HUDEP-2 (cell line): ENCODE measurements around the gene ATG9A.

ENCODE experiments used
- DNase-seq, 76 experiments: peaks; one replicate each; lab custom pipeline; 2025; ENCODE audit not compliant: unreplicated experiment in 76 of 76; lab: John Stamatoyannopoulos, UW

The ATG9A gene

DNA sequence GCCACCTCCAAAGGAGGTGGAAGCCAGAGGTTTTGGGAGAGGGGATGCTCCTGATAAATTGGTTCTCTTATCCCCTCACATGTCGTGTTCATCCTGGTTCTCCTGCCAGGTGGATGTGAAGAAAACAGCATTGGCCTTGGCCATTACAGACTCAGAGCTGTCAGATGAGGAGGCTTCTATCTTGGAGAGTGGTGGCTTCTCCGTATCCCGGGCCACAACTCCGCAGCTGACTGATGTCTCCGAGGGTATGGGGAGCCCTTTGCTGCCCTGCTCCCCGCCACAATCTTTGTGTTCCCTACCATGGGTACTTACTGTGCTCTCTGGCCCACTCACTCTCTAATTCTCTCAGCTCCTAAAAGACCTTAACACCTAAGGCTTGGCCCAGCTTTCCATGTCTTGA, 47.9 kb downstream of the ATG9A start:
- no peak for DNase-seq

- no peak for DNase-seq
These were observed 48.5 kb downstream of the ATG9A start for GRCh38 chr2:219180961-219181360.

GRCh38 chr2:219179601-219180465, 49.6 kb downstream of the ATG9A start:
- no peak for DNase-seq

- peak in 37 of 76 experiments; percentile 4 to 66 (median 36) for DNase-seq
These were observed 50.9 kb downstream of the ATG9A start for GRCh38 chr2:219178377-219179175.

GRCh38 chr2:219177552-219178376, 51.7 kb downstream of the ATG9A start, which contains the start of gene RETREG2:
Gene RETREG2, plus strand, starts transcription at chr2:219178275. Its CDS starts 78 bp downstream, at chr2:219178353.
- DNase-seq: peak in 74 of 76 experiments; percentile 10 to 96 (median 76)

DNA sequence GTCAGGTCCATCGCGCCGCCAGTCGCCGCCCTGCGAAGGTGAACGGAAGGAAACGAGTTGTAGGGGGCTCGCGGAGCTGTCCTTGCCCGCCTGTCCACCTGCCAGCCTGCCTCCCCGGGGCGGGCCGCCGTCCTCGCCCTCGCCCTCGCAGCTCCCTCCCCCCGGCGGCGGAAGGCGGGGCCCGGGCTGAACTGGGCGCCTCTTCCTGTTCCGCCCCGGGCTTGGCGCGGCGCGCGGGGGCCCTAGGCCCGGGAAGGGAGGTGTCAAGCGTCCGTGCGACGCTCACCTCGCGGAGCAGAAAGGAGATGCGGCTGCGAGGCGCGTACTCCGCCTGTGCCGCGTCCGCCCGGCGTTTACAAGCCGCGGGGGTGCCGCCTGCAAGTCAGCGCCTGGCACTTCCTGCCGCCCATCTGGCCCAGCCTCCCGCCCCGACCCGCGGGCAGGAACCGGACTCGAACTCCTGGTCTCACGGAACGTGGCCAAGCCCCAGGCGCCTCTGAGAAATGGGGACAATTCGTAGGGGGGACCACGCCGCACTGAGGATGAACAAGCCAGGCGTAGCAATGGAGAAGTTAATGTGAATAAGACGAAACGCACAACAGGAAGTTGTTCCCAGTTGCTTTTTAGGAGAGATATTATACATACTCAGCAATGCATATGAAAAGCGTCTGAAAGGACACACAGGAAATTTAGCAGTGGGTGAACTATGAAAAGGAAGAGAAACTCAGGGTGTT, 52.5 kb downstream of the ATG9A start, which contains the start of gene CNPPD1:
Gene CNPPD1, minus strand, starts transcription at position 108 of the 734 bp plus-strand sequence. Its CDS starts 97 bp downstream, at position 11.
- peak in 73 of 76 experiments; percentile 6 to 86 (median 76) for DNase-seq

GRCh38 chr2:219175928-219176817, 53.3 kb downstream of the ATG9A start:
- peak in 19 of 76 experiments; percentile 8 to 51 (median 32) for DNase-seq

GRCh38 chr2:219175486-219175885, 54.0 kb downstream of the ATG9A start:
- DNase-seq: no peak

DNA sequence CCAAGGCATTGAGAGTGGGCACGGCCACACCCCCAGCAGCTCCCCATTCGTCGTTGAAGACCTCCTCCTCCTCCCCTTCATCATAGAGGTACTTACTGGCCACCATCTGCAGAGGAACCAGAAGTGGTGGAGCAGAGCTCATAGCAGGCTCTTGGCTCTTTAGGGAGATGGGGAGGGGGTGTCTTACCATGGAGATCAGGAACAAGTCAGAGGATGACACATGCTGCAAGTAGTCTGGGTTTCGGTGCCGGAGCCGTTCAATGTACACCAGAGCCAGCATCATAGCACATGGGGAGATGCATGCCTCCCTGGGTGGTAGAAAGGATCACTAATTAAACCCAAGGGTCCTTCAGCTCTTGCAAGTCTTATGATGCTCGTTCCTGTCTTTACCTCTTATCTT, 54.6 kb downstream of the ATG9A start:
- DNase-seq: no peak

DNA sequence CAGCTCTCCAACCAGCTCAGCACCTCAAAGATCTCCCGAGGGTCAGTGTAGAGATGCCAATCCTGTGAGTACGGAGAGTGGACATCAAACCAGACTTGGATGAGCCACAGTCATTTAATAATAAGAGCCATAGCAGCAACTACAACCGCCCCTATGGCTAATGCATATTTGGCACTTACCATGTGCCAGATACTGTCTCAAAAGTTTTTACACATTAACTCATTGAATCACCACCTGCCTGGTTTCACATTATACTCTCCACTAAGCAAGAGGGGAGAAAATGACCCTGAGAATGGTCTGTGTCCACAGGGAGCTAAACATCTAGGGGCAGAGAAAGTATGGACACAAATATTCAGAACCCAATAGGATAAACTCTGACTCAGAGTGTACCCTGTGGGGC, 55.3 kb downstream of the ATG9A start:
- DNase-seq: no peak

GRCh38 chr2:219173176-219173575, 56.3 kb downstream of the ATG9A start:
- DNase-seq: no peak

DNA sequence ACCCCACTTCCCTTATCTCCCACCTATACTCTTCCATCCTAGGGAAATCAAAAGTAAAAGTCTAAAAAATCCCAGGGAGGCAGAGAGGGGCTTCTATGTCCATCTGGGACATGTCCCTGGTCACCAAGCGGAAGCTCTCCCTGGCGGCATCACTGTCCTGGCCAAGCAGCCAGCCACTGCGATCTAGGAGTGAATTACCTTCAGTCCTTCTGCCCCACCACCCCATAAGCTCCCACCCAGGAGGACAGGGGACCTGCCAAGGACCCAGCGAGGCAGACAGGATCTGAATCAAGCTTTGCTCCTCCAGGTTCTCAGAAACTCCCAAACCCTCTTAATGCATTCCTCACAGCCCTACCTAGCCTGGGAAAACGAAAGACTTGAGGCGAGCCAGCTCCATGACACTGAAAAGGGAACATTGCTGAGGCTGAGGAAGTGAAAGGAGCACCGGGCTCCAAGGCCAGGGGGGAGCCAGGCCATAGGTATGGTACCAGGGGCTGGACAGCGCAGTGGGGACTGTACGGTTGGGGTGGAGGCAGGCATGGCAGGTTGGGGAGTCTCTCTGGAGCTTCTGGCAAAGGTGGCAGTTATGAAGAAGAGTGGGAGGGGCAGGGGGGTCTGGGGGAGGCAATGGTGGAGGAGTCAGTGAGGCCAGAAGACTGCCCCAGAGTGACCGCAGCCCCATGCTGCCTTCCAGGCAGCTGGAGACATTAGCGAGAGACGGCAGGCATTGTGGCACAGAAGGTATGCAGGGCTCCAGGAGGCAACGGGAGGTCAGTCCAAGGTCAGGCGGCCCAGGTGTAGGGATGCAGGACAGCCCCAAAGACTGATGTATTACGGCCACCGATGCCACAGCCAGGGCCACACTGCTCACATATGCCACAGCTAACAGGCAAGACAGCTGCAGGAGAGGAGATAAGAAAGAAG, 56.9 kb downstream of the ATG9A start:
- DNase-seq: peak in 1 of 76 experiments; percentile 4

DNA sequence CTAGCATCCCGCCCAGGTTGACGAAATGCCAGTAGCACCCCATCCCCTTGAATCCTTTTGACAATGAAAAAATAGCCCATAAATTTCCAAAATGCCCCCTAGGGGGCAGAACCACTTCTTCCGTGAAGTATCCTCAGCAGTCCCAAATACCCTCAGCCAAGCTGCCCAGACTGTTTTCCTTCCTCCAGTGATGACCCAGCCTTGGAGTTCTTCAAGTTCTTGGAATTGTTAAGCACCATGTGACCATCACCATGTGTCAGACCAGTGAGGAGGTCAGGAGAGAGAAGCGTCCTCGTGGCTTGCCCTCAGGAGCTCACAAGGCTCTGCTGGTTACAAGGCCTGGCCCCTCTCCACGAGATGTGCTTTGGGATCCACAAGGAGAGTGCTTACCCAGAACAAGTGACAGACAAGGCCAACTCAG, 58.2 kb downstream of the ATG9A start:
- DNase-seq: peak in 29 of 76 experiments; percentile 2 to 46 (median 19)

GRCh38 chr2:219169930-219170654, 59.3 kb downstream of the ATG9A start, which contains the start of gene SLC23A3:
Gene SLC23A3, minus strand, starts transcription at chr2:219170029. Its CDS starts 45 bp downstream, at chr2:219169984.
- no peak for DNase-seq
